GM06990 (cell line): ENCODE results near the gene PRKG1.

Source experiments
- DNase-seq: peaks from one replicate; pipeline ENCODE4 v3.0.0-alpha.2; 2011; ENCODE audit not compliant: insufficient read length; ENCODE audit errors: extremely low read depth
- H3K27me3 ChIP-seq: replicated peaks from 2 replicates; pipeline ENCODE4 v1.6.0; 2011; ENCODE audit warnings: low read length; ENCODE audit not compliant: control insufficient read depth, insufficient read depth
- H3K36me3 ChIP-seq: 2 replicates; pipeline ENCODE4 v1.5.1; 2011; ENCODE audit warnings: low read length; ENCODE audit not compliant: control insufficient read depth, insufficient read depth
- H3K4me3 ChIP-seq: replicated peaks from 2 replicates; pipeline ENCODE4 v1.5.1; 2011; ENCODE audit warnings: low read depth, mild to moderate bottlenecking, control low read depth, low read length
- CTCF ChIP-seq: IDR thresholded peaks from 2 replicates; pipeline ENCODE4 v1.5.1; 2011; ENCODE audit warnings: low read length, control low read depth, mild to moderate bottlenecking, inconsistent platforms; ENCODE audit not compliant: insufficient read depth, poor library complexity, severe bottlenecking

PRKG1 gene

GRCh38 chr10:51196508-51197175 is 122.4 kb downstream of the PRKG1 start:
- H3K4me3 ChIP-seq = no peak overlapping the region
- H3K27me3 ChIP-seq = no peaks in the 10 kb centered on the region
- no peak for DNase-seq
- TF ChIP-seq CTCF = no peak
- H3K36me3 ChIP-seq = no peaks in the 10 kb centered on the region

- TF ChIP-seq CTCF = no peak
Observed at GRCh38 chr10:51198170-51198569, 123.9 kb downstream of the PRKG1 start.

GRCh38 chr10:51201947-51202346 is 127.7 kb downstream of the PRKG1 start:
- TF ChIP-seq CTCF = no peak

More at GRCh38 chr10:51198170-51198569, 123.9 kb downstream of the PRKG1 start:
- no peak for DNase-seq
- Histone ChIP-seq H3K27me3 (no peaks in the 10 kb centered on the region), H3K4me3 (no peak overlapping the region), H3K36me3 (no peaks in the 10 kb centered on the region)

GRCh38 chr10:51203359-51203758 is 129.1 kb downstream of the PRKG1 start:
- DNase-seq = no peak
- no peak for TF ChIP-seq CTCF
- Histone ChIP-seq H3K27me3 (no peaks in the 10 kb centered on the region), H3K4me3 (no peak overlapping the region), H3K36me3 (no peaks in the 10 kb centered on the region)

More at GRCh38 chr10:51201947-51202346, 127.7 kb downstream of the PRKG1 start:
- no peaks in the 10 kb centered on the region for H3K27me3 ChIP-seq
- no peaks in the 10 kb centered on the region for H3K36me3 ChIP-seq
- no peak overlapping the region for H3K4me3 ChIP-seq
- DNase-seq = no peak

- Histone ChIP-seq H3K4me3 (no peak overlapping the region), H3K36me3 (no peaks in the 10 kb centered on the region), H3K27me3 (no peaks in the 10 kb centered on the region)
- no peak for TF ChIP-seq CTCF
- no peak for DNase-seq
Observed at GRCh38 chr10:51204066-51204465, 129.8 kb downstream of the PRKG1 start.

- Histone ChIP-seq H3K36me3 (no peaks in the 10 kb centered on the region), H3K4me3 (no peak overlapping the region), H3K27me3 (no peaks in the 10 kb centered on the region)
- no peak for DNase-seq
- no peak for TF ChIP-seq CTCF
Observed at GRCh38 chr10:51204701-51205100, 130.4 kb downstream of the PRKG1 start.
